ENCODE results near the gene MARK2. TPM values are rescaled to one million over a fixed set of nuclear protein-coding genes. Genes with fewer than 3 reads are reported as not detected.

The MARK2 gene
- total and polyA plus RNA-seq, 7 donors: 14.3 to 49.3 (median 24.6) TPM

DNA sequence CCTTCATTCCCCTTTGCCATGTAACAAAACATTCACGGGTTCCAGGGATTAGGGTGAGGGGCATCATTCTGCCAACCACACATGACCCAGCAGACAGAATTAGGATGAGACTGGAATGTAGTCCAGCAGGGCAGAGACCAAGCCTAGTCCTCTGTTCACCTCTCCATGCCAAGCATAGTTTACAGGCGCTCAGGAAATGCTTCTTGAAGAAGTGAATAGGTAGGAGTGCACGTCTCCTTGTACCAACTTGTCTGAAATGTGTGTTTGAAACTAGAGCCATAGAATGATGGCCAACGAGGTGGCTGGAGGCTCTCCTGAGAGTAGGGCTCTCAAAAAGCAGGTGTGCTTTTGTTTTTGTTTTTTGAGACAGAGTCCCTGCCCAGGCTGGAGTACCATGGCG, 17.5 kb upstream of the MARK2 start:
- no peaks in the 10 kb centered on the region for H3K27me3 ChIP-seq
- no peak overlapping the region for H3K27ac ChIP-seq
- WGBS, 2 donors: 90 to 91% methylated on average over 5 of the region's 5 CpGs
- no peak overlapping the region for H3K4me3 ChIP-seq
- peaks cover 0 to 2% (median 0%) of the 10 kb centered on the region in 4 donors for H3K4me1 ChIP-seq
- DNase-seq: no peak
- no peak for TF ChIP-seq EP300 (IDR thresholded peaks at IDR 0.05)
- intact Hi-C loops (cut with DNase I): no loop called here
- no peaks in the 10 kb centered on the region for H3K9me3 ChIP-seq
- H3K36me3 ChIP-seq: peaks cover 26 to 88% (median 60%) of the 10 kb centered on the region in 4 donors

DNA sequence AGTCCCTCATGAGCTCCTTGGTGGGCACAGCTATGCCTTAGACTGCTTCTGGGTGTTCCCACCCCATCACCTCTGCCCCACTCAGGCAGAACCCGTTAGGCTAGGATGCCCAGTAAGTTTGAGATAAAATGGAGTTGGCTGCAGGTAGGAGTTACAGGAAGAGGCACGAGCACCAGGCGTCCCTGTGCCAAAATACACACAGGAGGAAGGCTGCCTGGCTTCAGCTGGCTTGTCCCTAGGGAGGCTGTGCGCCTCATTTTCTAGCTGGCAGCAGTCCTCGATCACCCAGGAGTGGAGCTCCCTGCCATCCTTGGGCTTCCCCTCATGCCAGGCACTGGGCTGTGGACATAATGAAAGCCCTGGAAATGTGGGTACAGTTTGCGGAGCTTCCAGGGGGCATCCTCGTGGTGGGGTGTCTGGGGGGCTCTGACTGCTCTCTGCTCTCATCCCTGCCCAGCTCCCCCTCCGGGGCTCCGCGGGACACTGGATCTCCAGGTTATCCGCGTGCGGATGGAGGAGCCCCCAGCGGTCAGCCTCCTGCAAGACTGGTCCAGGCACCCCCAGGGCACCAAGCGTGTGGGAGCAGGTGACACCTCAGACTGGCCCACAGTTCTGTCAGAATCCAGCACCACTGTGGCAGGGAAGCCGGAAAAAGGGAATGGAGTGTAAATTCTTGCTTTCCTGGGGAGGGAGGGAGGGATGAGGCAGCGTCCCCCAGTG, 12.3 kb upstream of the MARK2 start:
- intact Hi-C loops (cut with DNase I): no loop called here
- H3K27me3 ChIP-seq: no peaks in the 10 kb centered on the region
- no peaks in the 10 kb centered on the region for H3K9me3 ChIP-seq
- no peak for DNase-seq
- H3K4me3 ChIP-seq: no peak overlapping the region
- TF ChIP-seq EP300 (IDR thresholded peaks at IDR 0.05) (no peak), POLR2A (IDR thresholded peaks at IDR 0.05) (no peak)
- TF ChIP-seq, protein P1, sequence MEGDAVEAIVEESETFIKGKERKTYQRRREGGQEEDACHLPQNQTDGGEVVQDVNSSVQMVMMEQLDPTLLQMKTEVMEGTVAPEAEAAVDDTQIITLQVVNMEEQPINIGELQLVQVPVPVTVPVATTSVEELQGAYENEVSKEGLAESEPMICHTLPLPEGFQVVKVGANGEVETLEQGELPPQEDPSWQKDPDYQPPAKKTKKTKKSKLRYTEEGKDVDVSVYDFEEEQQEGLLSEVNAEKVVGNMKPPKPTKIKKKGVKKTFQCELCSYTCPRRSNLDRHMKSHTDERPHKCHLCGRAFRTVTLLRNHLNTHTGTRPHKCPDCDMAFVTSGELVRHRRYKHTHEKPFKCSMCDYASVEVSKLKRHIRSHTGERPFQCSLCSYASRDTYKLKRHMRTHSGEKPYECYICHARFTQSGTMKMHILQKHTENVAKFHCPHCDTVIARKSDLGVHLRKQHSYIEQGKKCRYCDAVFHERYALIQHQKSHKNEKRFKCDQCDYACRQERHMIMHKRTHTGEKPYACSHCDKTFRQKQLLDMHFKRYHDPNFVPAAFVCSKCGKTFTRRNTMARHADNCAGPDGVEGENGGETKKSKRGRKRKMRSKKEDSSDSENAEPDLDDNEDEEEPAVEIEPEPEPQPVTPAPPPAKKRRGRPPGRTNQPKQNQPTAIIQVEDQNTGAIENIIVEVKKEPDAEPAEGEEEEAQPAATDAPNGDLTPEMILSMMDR (IDR thresholded peaks at IDR 0.05): no peak
- H3K36me3 ChIP-seq: peaks cover 5 to 56% (median 31%) of the 10 kb centered on the region in 4 donors
- 83 to 91% methylated on average over 17 of the region's 17 CpGs for WGBS, 2 donors
- H3K4me1 ChIP-seq: no peaks in the 10 kb centered on the region
- H3K27ac ChIP-seq: no peak overlapping the region

DNA sequence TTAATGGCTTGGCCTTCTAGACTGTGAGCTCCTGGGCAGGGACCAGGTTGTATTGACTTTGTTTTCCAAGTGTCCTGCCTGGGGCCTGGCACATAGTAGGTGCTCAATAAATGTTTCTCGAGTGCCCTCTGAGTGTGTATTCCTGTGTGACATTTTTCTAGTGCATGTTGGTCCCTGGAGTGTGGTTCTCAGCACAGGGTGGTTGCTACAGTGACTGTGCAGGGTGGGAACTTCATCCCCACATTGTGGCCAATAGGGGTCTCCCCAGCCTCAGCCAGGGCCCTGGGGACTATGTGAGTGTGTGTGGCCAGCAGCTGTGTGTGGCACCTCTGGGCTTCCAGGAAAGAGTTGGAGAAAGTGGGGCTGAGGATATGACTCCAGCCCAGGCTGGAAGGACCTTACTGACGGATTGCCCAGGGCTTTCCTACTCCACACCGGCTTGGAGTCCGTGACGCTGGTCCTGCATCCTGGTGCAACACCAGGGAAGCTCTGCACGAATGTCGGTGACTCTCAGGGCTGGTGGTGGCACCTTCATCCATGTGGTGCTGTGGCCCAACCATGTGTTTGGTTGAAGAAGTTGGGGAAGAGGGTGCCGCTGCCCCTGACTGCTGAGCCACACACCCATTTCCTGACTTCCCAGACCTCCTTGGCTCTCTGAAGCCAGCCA, 9.0 kb upstream of the MARK2 start:
- TF ChIP-seq EP300 (IDR thresholded peaks at IDR 0.05) (no peak), POLR2A (IDR thresholded peaks at IDR 0.05) (no peak), POLR2AphosphoS5 (IDR thresholded peaks at IDR 0.05) (no peak)
- TF ChIP-seq, protein P1 (IDR thresholded peaks at IDR 0.05): no peak
- DNase-seq: no peak
- Histone ChIP-seq H3K9me3 (no peaks in the 10 kb centered on the region), H3K27me3 (no peaks in the 10 kb centered on the region), H3K36me3 (peaks cover 0 to 23% (median 9%) of the 10 kb centered on the region in 4 donors), H3K27ac (no peak overlapping the region), H3K4me3 (no peak overlapping the region), H3K4me1 (no peaks in the 10 kb centered on the region)
- intact Hi-C loops (cut with DNase I): no loop called here
- 84 to 87% methylated on average over 8 of the region's 8 CpGs for WGBS, 2 donors

DNA sequence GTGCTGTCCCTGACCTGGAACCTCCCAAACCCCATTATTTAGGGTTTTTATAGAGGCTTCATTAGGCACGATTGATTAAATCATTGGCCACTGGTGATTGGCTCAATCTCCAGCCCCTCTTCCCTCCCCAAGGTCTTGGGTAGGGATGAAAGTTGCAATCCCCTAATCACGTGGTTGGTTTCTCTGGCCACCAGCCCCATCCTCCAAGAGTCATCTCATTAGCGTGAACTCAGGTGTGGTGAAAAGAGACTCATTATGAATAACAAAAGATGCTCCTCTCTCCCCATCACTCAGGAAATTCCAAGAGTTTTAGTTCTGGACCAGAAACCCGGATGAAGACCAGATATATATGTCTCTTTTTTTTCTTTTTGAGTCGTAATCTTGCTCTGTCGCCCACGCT, 7.6 kb upstream of the MARK2 start:
- Histone ChIP-seq H3K9me3 (no peaks in the 10 kb centered on the region), H3K27ac (no peak overlapping the region), H3K4me1 (no peaks in the 10 kb centered on the region), H3K36me3 (peaks cover 0 to 15% (median 8%) of the 10 kb centered on the region in 4 donors), H3K27me3 (no peaks in the 10 kb centered on the region), H3K4me3 (no peak overlapping the region)
- intact Hi-C loops (cut with DNase I): no loop called here
- WGBS, 2 donors: 80 to 84% methylated on average over 7 of the region's 7 CpGs
- no peak for DNase-seq
- TF ChIP-seq, protein P1 (IDR thresholded peaks at IDR 0.05): no peak
- TF ChIP-seq POLR2AphosphoS5 (IDR thresholded peaks at IDR 0.05) (no peak), POLR2A (IDR thresholded peaks at IDR 0.05) (no peak), EP300 (IDR thresholded peaks at IDR 0.05) (no peak)

DNA sequence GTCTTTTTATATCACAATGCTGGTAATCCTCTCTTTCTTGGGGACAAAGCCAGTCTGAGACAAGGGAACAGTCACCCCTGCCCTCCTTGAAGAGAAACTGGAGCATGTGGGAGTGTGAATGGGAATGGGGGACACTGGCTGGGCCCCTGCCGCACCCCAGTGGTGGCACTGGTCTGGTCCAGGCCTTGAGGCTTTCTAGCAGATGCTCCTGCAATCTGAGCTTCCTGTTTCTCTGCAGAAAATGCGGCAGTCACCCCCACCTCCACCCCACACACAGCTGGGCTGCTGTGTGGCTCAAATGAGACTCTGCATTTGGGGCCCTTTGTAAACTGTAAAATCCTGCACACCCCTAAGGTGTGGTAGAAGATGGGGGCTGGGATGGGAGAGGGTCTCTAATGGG, 6.6 kb upstream of the MARK2 start:
- WGBS, 2 donors: 52 to 69% methylated on average over 2 of the region's 2 CpGs
- Histone ChIP-seq H3K9me3 (no peaks in the 10 kb centered on the region), H3K4me1 (peaks cover 0 to 1% (median under 1%) of the 10 kb centered on the region in 4 donors), H3K4me3 (no peak overlapping the region), H3K27me3 (no peaks in the 10 kb centered on the region), H3K27ac (no peak overlapping the region), H3K36me3 (peaks cover 0 to 5% (median 2%) of the 10 kb centered on the region in 4 donors)
- TF ChIP-seq POLR2A (IDR thresholded peaks at IDR 0.05) (no peak), EP300 (IDR thresholded peaks at IDR 0.05) (no peak), POLR2AphosphoS5 (IDR thresholded peaks at IDR 0.05) (no peak)
- TF ChIP-seq, protein P1 (IDR thresholded peaks at IDR 0.05): no peak
- intact Hi-C loops (cut with DNase I): no loop called here
- no peak for DNase-seq

Measured in sigmoid colon (tissue), 7 donors.